ENCODE results near the gene TTC17. TPM values are rescaled to one million over a fixed set of nuclear protein-coding genes. Genes with fewer than 3 reads are reported as not detected.

The TTC17 gene
- total and polyA plus RNA-seq, 2 of the 8 experiments (the other 6 are each of a cell fraction or from before 2014, with no cell fraction given) = 65.1 to 80.1 TPM

GRCh38 chr11:43377389-43377788 lies 18.7 kb downstream of the TTC17 start (continued):
- TF ChIP-seq SAP30 (IDR thresholded peaks at IDR 0.05; ENCODE audit: insufficient read depth, insufficient replicate concordance, low read length) (no peak), SRF (IDR thresholded peaks at IDR 0.05; ENCODE audit: low read depth, low read length) (no peak), GTF2F1 (IDR thresholded peaks at IDR 0.05; ENCODE audit: borderline replicate concordance, low read depth, low read length) (no peak), EGR1 (IDR thresholded peaks at IDR 0.05; ENCODE audit: borderline replicate concordance, low read depth, low read length) (no peak)

All from H1 (cell line).